ENCODE measurements around the gene NR2F1-AS1. TPM values are rescaled to one million over a fixed set of nuclear protein-coding genes. Genes with fewer than 3 reads are reported as not detected.

The NR2F1-AS1 gene
- total RNA-seq, 1 experiment from 2014 or later: 1.7 TPM

DNA sequence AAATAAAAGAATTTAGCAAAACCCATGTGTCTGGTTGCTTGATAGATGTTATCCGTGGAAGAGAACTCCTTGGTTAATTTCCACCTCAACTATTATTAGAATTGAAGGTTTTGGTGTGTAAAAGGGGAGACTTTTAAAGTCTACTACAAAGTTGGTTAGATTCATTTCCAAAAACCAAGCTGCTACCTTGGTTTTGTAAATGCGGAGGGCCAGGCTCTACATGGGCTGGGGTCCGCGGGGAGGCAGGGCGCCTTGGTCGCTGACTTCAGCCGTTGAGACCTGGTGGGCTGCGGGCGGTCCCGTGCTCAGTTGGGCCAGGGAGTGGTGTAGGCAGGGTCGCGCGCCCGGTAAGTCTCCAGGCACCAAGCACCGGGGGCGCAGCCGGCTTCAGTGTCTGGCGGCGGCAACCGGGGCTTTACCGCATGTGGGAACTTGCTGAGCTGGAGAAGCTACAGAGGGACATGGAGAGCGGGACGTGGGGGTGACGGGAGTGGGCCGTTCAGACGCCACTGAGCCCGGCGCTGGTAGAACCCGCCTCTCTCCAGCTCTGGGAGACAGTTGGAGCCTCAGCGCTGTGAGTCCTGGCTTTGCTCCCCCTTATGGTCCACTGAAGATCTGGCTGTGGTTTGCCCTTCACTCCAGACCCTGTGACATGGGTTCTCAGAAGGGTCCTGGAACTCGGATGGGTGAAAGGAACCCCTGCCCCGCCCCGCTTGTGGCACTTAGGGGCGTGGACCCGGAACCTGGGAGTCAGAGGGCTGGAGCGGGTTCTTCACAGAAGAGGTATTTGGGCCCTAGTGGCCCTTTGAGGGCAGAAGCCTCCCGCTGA is 13.8 kb upstream of the NR2F1-AS1 start:
- no peak overlapping the region for H3K4me3 ChIP-seq (ENCODE audit: low read length)
- no peak overlapping the region for H3K9ac ChIP-seq (ENCODE audit: low read length)
- no peaks in the 10 kb centered on the region for H3K79me2 ChIP-seq (ENCODE audit: low read length)
- no peaks in the 10 kb centered on the region for H3K27me3 ChIP-seq (ENCODE audit: low read length)
- no peak for DNase-seq
- H3K4me1 ChIP-seq (ENCODE audit: low read length): no peaks in the 10 kb centered on the region
- no peak overlapping the region for H3K27ac ChIP-seq (ENCODE audit: low read length)
- H3K9me2 ChIP-seq (replicated peaks; ENCODE audit: insufficient read depth, low read length): no peaks in the 10 kb centered on the region
- H2AFZ ChIP-seq (ENCODE audit: low read length): no peak overlapping the region
- H3K9me3 ChIP-seq (ENCODE audit: low read length): no peaks in the 10 kb centered on the region
- no peak overlapping the region for H3K4me2 ChIP-seq (ENCODE audit: low read depth, low read length, poor library complexity, severe bottlenecking)
- H3K36me3 ChIP-seq (ENCODE audit: insufficient read depth, low read length): no peaks in the 10 kb centered on the region
- H4K20me1 ChIP-seq (ENCODE audit: insufficient read depth, low read depth, low read length): no peaks in the 10 kb centered on the region

DNA sequence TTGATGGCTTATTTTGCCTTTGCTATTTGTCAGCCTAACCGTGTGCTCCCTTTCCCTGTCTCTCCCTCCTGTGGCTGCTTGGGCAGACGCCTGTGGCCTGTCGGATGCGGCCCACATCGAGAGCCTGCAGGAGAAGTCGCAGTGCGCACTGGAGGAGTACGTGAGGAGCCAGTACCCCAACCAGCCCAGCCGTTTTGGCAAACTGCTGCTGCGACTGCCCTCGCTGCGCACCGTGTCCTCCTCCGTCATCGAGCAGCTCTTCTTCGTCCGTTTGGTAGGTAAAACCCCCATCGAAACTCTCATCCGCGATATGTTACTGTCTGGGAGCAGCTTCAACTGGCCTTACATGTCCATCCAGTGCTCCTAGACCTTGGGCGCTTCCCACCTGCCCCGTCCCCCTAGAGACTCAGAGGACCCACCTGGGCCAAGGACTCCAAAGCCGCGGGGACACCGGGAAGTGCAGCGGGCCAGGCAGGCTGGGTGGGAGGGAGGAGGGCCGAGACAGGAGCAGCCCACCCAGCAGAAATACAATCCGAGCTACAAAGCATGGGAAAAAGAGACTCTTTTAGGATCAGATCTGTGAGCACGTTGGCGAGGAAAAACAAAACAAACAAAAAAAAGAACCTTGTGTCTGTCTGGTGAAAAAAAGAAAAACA is 12.6 kb upstream of the NR2F1-AS1 start:
- H3K4me3 ChIP-seq (ENCODE audit: low read length): no peak overlapping the region
- DNase-seq: no peak
- no peak overlapping the region for H3K4me2 ChIP-seq (ENCODE audit: low read depth, low read length, poor library complexity, severe bottlenecking)
- H4K20me1 ChIP-seq (ENCODE audit: insufficient read depth, low read depth, low read length): no peaks in the 10 kb centered on the region
- H3K27ac ChIP-seq (ENCODE audit: low read length): no peak overlapping the region
- no peak overlapping the region for H3K9ac ChIP-seq (ENCODE audit: low read length)
- no peaks in the 10 kb centered on the region for H3K27me3 ChIP-seq (ENCODE audit: low read length)
- no peaks in the 10 kb centered on the region for H3K36me3 ChIP-seq (ENCODE audit: insufficient read depth, low read length)
- no peaks in the 10 kb centered on the region for H3K79me2 ChIP-seq (ENCODE audit: low read length)
- H3K9me2 ChIP-seq (replicated peaks; ENCODE audit: insufficient read depth, low read length): no peaks in the 10 kb centered on the region
- H3K9me3 ChIP-seq (ENCODE audit: low read length): no peaks in the 10 kb centered on the region
- no peak overlapping the region for H2AFZ ChIP-seq (ENCODE audit: low read length)
- H3K4me1 ChIP-seq (ENCODE audit: low read length): no peaks in the 10 kb centered on the region

DNA sequence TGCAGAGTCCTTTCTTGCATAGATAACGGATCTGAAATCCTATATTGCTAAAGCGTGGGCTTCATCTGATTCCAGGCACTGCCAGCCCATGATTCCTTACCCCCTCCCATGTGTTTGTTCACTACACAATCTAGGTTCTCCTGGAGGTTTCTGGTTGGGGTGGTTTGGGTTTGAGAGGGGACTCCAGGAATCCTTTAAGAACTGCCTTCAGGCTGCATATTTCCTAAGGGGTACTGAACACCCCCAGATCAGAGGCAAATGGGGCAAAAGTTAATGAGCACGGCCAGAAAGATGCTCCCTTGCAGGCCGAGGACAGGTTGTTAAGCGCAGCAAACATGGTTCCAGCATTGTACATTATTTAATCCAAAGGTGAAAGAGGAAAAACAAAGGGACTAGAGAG is 11.9 kb upstream of the NR2F1-AS1 start:
- no peaks in the 10 kb centered on the region; the same call in 1 of the 2 replicates for H3K4me1 ChIP-seq (ENCODE audit: low read length)
- H2AFZ ChIP-seq (ENCODE audit: low read length): no peak overlapping the region
- H3K9ac ChIP-seq (ENCODE audit: low read length): no peak overlapping the region
- H3K27ac ChIP-seq (ENCODE audit: low read length): no peak overlapping the region
- no peaks in the 10 kb centered on the region for H3K79me2 ChIP-seq (ENCODE audit: low read length)
- H3K27me3 ChIP-seq (ENCODE audit: low read length): no peaks in the 10 kb centered on the region
- no peak overlapping the region for H3K4me3 ChIP-seq (ENCODE audit: low read length)
- no peaks in the 10 kb centered on the region for H3K36me3 ChIP-seq (ENCODE audit: insufficient read depth, low read length)
- H3K9me3 ChIP-seq (ENCODE audit: low read length): no peaks in the 10 kb centered on the region
- H3K4me2 ChIP-seq (ENCODE audit: low read depth, low read length, poor library complexity, severe bottlenecking): no peak overlapping the region
- DNase-seq: no peak
- no peaks in the 10 kb centered on the region for H3K9me2 ChIP-seq (replicated peaks; ENCODE audit: insufficient read depth, low read length)
- H4K20me1 ChIP-seq (ENCODE audit: insufficient read depth, low read depth, low read length): no peaks in the 10 kb centered on the region

DNA sequence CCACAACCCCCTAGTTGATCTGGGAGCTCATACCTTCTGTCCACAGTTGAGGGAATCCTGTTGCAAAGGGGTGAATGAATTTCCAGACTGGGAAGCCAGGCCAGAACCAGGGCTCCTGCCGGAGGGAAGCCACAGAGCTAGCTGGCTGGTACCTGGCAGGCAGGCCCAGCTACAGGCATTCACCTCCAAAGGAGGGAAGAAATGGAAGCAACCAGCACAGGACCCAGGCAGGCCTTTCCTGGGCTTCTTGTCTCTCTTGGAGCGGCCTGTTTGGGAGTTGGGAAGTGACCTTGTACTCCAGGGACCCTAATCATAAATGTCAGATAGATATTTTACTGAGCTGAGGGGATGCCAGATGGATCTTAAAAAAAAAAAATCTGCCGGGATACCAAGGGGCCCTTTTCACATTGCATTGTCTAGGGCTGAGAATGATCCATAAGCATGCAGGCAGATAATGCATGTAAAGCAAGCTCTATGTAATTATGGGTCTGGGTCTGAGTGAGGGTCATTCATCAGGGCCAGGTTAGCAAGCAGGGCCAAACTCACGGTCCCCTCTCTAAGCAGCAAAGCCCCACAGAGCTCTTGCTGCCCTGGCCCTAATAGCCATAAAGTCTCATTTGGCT is 10.4 kb upstream of the NR2F1-AS1 start:
- no peak overlapping the region for H3K9ac ChIP-seq (ENCODE audit: low read length)
- H4K20me1 ChIP-seq (ENCODE audit: insufficient read depth, low read depth, low read length): no peaks in the 10 kb centered on the region
- no peaks in the 10 kb centered on the region for H3K9me2 ChIP-seq (replicated peaks; ENCODE audit: insufficient read depth, low read length)
- no peak overlapping the region for H3K4me3 ChIP-seq (ENCODE audit: low read length)
- no peaks in the 10 kb centered on the region for H3K79me2 ChIP-seq (ENCODE audit: low read length)
- H3K27ac ChIP-seq (ENCODE audit: low read length): no peak overlapping the region
- no peak overlapping the region for H3K4me2 ChIP-seq (ENCODE audit: low read depth, low read length, poor library complexity, severe bottlenecking)
- no peaks in the 10 kb centered on the region for H3K9me3 ChIP-seq (ENCODE audit: low read length)
- no peaks in the 10 kb centered on the region for H3K36me3 ChIP-seq (ENCODE audit: insufficient read depth, low read length)
- DNase-seq: no peak
- H3K4me1 ChIP-seq (ENCODE audit: low read length): peaks cover 13% of the 10 kb centered on the region
- no peak overlapping the region for H2AFZ ChIP-seq (ENCODE audit: low read length)
- no peaks in the 10 kb centered on the region for H3K27me3 ChIP-seq (ENCODE audit: low read length)

DNA sequence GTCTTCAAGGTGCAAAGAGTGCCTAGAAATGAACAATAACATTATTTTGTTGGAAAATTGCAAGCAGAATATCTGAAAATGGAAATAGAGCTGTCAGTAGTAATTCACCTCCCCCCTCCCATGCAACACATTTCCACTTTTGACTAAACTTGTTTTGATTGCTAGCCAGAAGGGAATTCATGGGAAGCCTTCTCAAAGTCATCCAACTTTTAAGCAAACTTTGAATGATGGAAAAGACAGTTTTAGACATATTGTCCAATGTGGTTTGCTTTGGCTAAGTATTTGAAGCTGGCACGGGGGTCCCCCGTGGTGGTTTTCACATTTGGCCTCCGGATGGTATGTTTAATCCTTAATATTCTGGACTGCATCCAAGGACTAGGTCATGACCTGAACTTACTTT is 9.5 kb upstream of the NR2F1-AS1 start:
- no peak overlapping the region for H3K4me3 ChIP-seq (ENCODE audit: low read length)
- no peaks in the 10 kb centered on the region for H3K9me3 ChIP-seq (ENCODE audit: low read length)
- no peak overlapping the region for H3K27ac ChIP-seq (ENCODE audit: low read length)
- no peak overlapping the region for H3K4me2 ChIP-seq (ENCODE audit: low read depth, low read length, poor library complexity, severe bottlenecking)
- H3K9ac ChIP-seq (ENCODE audit: low read length): no peak overlapping the region
- H3K79me2 ChIP-seq (ENCODE audit: low read length): no peaks in the 10 kb centered on the region
- no peaks in the 10 kb centered on the region for H3K36me3 ChIP-seq (ENCODE audit: insufficient read depth, low read length)
- H3K9me2 ChIP-seq (replicated peaks; ENCODE audit: insufficient read depth, low read length): no peaks in the 10 kb centered on the region
- H4K20me1 ChIP-seq (ENCODE audit: insufficient read depth, low read depth, low read length): no peaks in the 10 kb centered on the region
- DNase-seq: no peak
- H2AFZ ChIP-seq (ENCODE audit: low read length): no peak overlapping the region
- peaks cover 4% of the 10 kb centered on the region; the same call in 1 of the 2 replicates for H3K27me3 ChIP-seq (ENCODE audit: low read length)
- peaks cover 22% of the 10 kb centered on the region for H3K4me1 ChIP-seq (ENCODE audit: low read length)

DNA sequence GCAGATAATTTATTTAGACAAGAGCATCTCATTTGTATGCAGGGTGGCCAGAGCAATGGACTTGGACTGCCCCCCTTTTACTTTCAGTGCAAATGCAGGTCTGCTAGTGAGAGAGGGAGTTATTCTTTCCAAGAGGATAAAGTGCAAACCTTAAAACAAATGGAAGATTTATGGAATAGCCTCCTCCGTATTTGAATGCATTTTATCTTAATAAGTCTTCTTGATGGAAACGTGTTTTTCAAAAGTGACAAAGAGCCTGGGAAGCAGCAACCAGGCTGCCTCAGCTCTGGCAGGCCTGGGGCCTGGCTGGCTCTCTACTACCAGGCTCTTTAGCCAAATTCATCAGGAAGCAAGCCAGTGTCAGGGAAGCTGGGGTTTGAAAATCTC is 8.8 kb upstream of the NR2F1-AS1 start:
- Histone ChIP-seq H3K9me2 (replicated peaks; ENCODE audit: insufficient read depth, low read length) (no peaks in the 10 kb centered on the region), H3K4me2 (ENCODE audit: low read depth, low read length, poor library complexity, severe bottlenecking) (no peak overlapping the region), H3K27me3 (ENCODE audit: low read length) (peaks cover 4% of the 10 kb centered on the region; the same call in 1 of the 2 replicates), H3K36me3 (ENCODE audit: insufficient read depth, low read length) (no peaks in the 10 kb centered on the region), H4K20me1 (ENCODE audit: insufficient read depth, low read depth, low read length) (no peaks in the 10 kb centered on the region), H3K4me3 (ENCODE audit: low read length) (no peak overlapping the region), H3K9ac (ENCODE audit: low read length) (no peak overlapping the region), H3K79me2 (ENCODE audit: low read length) (no peaks in the 10 kb centered on the region), H3K9me3 (ENCODE audit: low read length) (no peaks in the 10 kb centered on the region), H3K4me1 (ENCODE audit: low read length) (peaks cover 22% of the 10 kb centered on the region), H3K27ac (ENCODE audit: low read length) (no peak overlapping the region), H2AFZ (ENCODE audit: low read length) (no peak overlapping the region)
- DNase-seq: no peak

DNA sequence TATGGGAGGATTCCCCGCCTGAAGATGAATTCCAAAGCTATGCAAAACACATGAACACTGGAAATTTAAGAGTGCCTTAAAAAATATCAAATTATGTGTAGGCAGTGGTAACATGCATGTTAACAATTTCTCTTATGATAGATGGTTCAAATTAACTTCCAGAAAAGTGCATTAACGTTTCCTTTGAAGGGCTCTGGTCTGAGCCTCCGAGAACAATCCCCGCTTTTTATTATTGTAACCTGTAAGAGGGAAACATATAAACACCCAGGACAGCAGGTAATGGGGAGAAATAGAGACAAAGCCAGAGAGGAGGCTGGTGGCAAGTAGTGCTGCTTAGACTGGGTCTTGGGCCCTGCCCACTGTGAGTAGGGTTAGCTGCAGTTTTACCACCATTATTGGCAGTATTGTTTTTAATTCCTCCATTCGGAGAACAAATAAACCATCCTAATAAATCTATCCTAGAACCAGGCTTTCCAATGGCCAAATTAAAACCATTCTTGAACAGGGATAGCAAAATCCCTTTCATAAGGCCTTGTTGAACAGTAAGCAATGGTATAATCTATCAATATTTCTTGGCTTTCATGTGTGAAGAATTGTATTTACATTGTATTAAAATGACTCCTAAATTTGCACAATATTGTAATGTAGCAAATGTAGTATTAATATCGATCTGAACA is 8.3 kb upstream of the NR2F1-AS1 start:
- H3K4me2 ChIP-seq (ENCODE audit: low read depth, low read length, poor library complexity, severe bottlenecking): no peak overlapping the region
- H3K36me3 ChIP-seq (ENCODE audit: insufficient read depth, low read length): no peaks in the 10 kb centered on the region
- H3K4me3 ChIP-seq (ENCODE audit: low read length): no peak overlapping the region
- H3K27ac ChIP-seq (ENCODE audit: low read length): no peak overlapping the region
- H2AFZ ChIP-seq (ENCODE audit: low read length): no peak overlapping the region
- H3K27me3 ChIP-seq (ENCODE audit: low read length): peaks cover 4% of the 10 kb centered on the region; the same call in 1 of the 2 replicates
- H3K4me1 ChIP-seq (ENCODE audit: low read length): peaks cover 22% of the 10 kb centered on the region
- no peaks in the 10 kb centered on the region for H4K20me1 ChIP-seq (ENCODE audit: insufficient read depth, low read depth, low read length)
- H3K9me2 ChIP-seq (replicated peaks; ENCODE audit: insufficient read depth, low read length): no peaks in the 10 kb centered on the region
- H3K79me2 ChIP-seq (ENCODE audit: low read length): no peaks in the 10 kb centered on the region
- no peaks in the 10 kb centered on the region for H3K9me3 ChIP-seq (ENCODE audit: low read length)
- DNase-seq: no peak
- H3K9ac ChIP-seq (ENCODE audit: low read length): no peak overlapping the region
